ENCODE data around the gene SPSB2.

The SPSB2 gene

GRCh38 chr12:6861391-6861790, 11.7 kb downstream of the SPSB2 start:
- TF ChIP-seq TAF1 (IDR thresholded peaks at IDR 0.05; ENCODE audit: borderline replicate concordance, insufficient read depth, low read length): no peak
- no peak for TF ChIP-seq SIN3A (IDR thresholded peaks at IDR 0.05; ENCODE audit: borderline replicate concordance, insufficient read depth, low read length)
- no peak for TF ChIP-seq POLR2AphosphoS5 (IDR thresholded peaks at IDR 0.05; ENCODE audit: low read depth, low read length)
- TF ChIP-seq REST (IDR thresholded peaks at IDR 0.05; ENCODE audit: insufficient read depth in 1 of 2, low read depth in 2 of 2, low read length in 2 of 2): no peak
- TF ChIP-seq FOXP2 (optimal IDR thresholded peaks at IDR 0.05; ENCODE audit: borderline replicate concordance, extremely low read depth, extremely low read length, insufficient read depth): no peak

GRCh38 chr12:6860942-6861341, 12.2 kb downstream of the SPSB2 start:
- TF ChIP-seq TAF1 (IDR thresholded peaks at IDR 0.05; ENCODE audit: borderline replicate concordance, insufficient read depth, low read length) (no peak), REST (IDR thresholded peaks at IDR 0.05; ENCODE audit: insufficient read depth in 1 of 2, low read depth in 2 of 2, low read length in 2 of 2) (no peak), FOXP2 (optimal IDR thresholded peaks at IDR 0.05; ENCODE audit: borderline replicate concordance, extremely low read depth, extremely low read length, insufficient read depth) (no peak), SIN3A (IDR thresholded peaks at IDR 0.05; ENCODE audit: borderline replicate concordance, insufficient read depth, low read length) (no peak), POLR2AphosphoS5 (IDR thresholded peaks at IDR 0.05; ENCODE audit: low read depth, low read length) (no peak)

DNA sequence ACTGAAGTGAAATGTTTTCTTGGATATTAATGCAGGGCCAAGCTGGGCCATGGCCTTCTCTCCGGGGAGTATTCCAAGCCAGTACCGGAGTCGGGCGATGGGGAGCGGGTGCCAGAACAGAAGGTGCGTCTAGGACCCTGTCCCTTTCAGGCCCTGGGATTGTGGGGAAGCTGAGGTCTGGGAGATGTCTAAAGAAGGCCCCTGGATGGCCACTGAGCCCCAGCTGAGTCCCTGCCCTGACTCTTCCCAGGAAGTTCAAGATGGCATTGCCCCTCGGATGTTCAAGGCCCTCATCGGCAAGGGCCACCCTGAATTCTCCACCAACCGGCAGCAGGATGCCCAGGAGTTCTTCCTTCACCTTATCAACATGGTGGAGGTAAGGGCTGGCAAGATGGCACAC, 13.0 kb downstream of the SPSB2 start:
- no peak for TF ChIP-seq REST (IDR thresholded peaks at IDR 0.05; ENCODE audit: insufficient read depth in 1 of 2, low read depth in 2 of 2, low read length in 2 of 2)
- TF ChIP-seq TAF1 (IDR thresholded peaks at IDR 0.05; ENCODE audit: borderline replicate concordance, insufficient read depth, low read length): no peak
- no peak for TF ChIP-seq FOXP2 (optimal IDR thresholded peaks at IDR 0.05; ENCODE audit: borderline replicate concordance, extremely low read depth, extremely low read length, insufficient read depth)
- no peak for TF ChIP-seq SIN3A (IDR thresholded peaks at IDR 0.05; ENCODE audit: borderline replicate concordance, insufficient read depth, low read length)
- TF ChIP-seq POLR2AphosphoS5 (IDR thresholded peaks at IDR 0.05; ENCODE audit: low read depth, low read length): no peak

GRCh38 chr12:6858799-6859198, 14.3 kb downstream of the SPSB2 start:
- TF ChIP-seq POLR2AphosphoS5 (IDR thresholded peaks at IDR 0.05; ENCODE audit: low read depth, low read length): no peak
- no peak for TF ChIP-seq FOXP2 (optimal IDR thresholded peaks at IDR 0.05; ENCODE audit: borderline replicate concordance, extremely low read depth, extremely low read length, insufficient read depth)
- TF ChIP-seq SIN3A (IDR thresholded peaks at IDR 0.05; ENCODE audit: borderline replicate concordance, insufficient read depth, low read length): no peak
- no peak for TF ChIP-seq TAF1 (IDR thresholded peaks at IDR 0.05; ENCODE audit: borderline replicate concordance, insufficient read depth, low read length)
- no peak for TF ChIP-seq REST (IDR thresholded peaks at IDR 0.05; ENCODE audit: insufficient read depth in 1 of 2, low read depth in 2 of 2, low read length in 2 of 2)

GRCh38 chr12:6855322-6855721, 17.8 kb downstream of the SPSB2 start:
- TF ChIP-seq POLR2AphosphoS5 (IDR thresholded peaks at IDR 0.05; ENCODE audit: low read depth, low read length): no peak
